GM20000 (cell line): Measurements from ENCODE around the gene RHBDD3.
"Not testable (repeated sequence)": the region's sequence is repeated elsewhere in the genome, so short reads cannot be mapped to it uniquely, and the experiment has no call there.

Experiments
- DNase-seq: peaks from one replicate; pipeline ENCODE4 v3.0.0; 2012; ENCODE audit warnings: low spot score
- CTCF ChIP-seq: IDR thresholded peaks from 2 replicates; pipeline ENCODE4 v1.5.1; 2012; ENCODE audit warnings: mild to moderate bottlenecking, control low read depth; ENCODE audit errors: extremely low read depth, missing control alignments

Gene RHBDD3

GRCh38 chr22:29243874-29244446, 23.8 kb downstream of the RHBDD3 start:
- no peak for DNase-seq
- no peak for TF ChIP-seq CTCF

GRCh38 chr22:29240481-29240880, 27.3 kb downstream of the RHBDD3 start:
- not testable (repeated sequence) for DNase-seq

GRCh38 chr22:29233277-29233877, 34.4 kb downstream of the RHBDD3 start:
- DNase-seq = no peak
- TF ChIP-seq CTCF = no peak

- TF ChIP-seq CTCF = no peak
- no peak for DNase-seq
Measured at GRCh38 chr22:29231971-29232959, 35.5 kb downstream of the RHBDD3 start.

GRCh38 chr22:29230972-29231875, 36.6 kb downstream of the RHBDD3 start:
- TF ChIP-seq CTCF = no peak
- no peak for DNase-seq

GRCh38 chr22:29226351-29226981, 41.3 kb downstream of the RHBDD3 start:
- TF ChIP-seq CTCF = no peak
- no peak for DNase-seq
